GM19467 (cell line): ENCODE measurements around the gene HCK.

ENCODE experiments used
- ATAC-seq: cut with Tn5 transposase; IDR thresholded peaks from one replicate; pipeline ENCODE4 v1.9.1; 2021; ENCODE audit warnings: mild to moderate bottlenecking, moderate library complexity; ENCODE audit not compliant: unreplicated experiment

The HCK gene

GRCh38 chr20:32125506-32125905, 73.5 kb downstream of the HCK start:
- ATAC-seq, result no peak

- no peak for ATAC-seq
These were observed 74.9 kb downstream of the HCK start for GRCh38 chr20:32126919-32127318.

- no peak for ATAC-seq
These were observed 75.3 kb downstream of the HCK start for GRCh38 chr20:32127347-32127746.

DNA sequence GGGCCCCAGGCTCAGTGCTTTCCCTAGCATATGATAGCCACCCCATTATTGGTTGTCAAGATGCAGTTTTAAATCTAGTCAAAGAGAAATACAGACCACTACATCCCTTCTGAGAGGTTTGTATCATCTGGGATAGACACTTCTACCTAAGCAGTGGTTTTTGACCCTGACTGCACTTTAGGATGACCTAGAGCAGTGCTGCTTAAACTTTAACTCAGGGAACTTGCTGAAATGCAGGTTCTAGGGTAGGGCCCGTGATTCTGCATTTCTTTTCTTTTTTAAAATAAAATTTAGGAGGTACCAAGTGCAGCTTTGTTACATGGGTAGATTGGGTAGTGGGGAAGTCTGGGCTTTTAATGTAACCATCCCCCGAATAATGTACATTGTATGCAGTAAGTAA, 76.1 kb downstream of the HCK start:
- ATAC-seq, result no peak

DNA sequence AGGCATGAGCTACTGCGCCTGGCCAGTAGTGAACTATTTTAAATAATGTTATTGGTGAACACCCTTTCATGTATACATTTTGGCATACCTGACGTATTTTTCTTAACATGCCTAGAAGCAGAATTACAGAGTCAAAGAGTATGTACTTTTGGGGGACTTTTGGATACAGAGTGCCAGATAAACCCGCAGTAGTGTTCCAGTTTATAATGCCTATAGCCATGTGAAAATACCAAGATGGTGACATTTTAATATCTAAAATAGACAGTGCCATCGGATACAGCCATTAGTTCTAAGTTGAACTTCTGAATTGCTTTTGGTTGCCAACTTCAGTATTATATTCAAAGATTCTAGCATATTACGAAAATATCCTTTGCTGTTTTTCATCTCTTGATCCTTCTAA, 77.8 kb downstream of the HCK start:
- ATAC-seq, result no peak

GRCh38 chr20:32130352-32130751, 78.3 kb downstream of the HCK start:
- no peak for ATAC-seq

DNA sequence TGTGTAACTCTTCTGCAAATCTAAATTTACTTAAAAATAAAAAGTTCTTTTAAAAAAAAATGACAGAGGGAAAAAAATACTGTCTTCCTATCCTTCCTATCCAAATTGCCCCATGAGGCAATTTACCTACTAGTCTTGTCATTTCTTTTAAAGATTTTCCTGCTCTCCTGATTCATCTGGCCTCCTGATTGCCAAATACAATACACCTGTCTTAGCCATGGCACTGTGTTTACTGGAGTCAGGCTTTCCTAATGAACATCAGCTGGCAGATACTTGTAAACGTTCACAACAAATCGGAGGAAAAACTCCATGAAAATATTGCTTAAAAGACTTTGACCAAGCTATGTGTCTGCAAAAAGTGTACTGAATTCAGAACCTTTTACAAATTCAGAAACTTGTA, 78.9 kb downstream of the HCK start:
- ATAC-seq, result no peak

- peak; percentile 82 for ATAC-seq
These were observed 81.0 kb downstream of the HCK start for GRCh38 chr20:32132911-32133549.

DNA sequence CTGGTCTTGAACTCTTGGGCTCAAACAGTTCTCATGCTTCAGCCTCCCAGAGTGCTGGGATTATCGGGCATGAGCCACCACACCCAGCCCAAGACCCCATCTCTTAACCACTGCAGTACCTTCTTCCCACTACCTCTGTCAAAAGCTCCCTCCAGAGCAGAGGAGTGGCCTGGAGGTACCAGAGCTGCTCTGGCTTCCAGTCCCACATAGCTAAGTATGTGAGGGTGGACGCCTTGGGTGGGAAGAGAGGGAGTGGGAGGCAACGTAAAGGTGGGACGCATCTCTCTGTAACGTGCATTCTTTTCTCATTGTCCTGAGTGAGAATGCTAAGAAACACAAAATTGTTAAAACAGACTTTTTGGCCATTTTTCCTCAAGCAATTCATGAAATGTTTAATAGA, 82.0 kb downstream of the HCK start:
- ATAC-seq, result no peak

DNA sequence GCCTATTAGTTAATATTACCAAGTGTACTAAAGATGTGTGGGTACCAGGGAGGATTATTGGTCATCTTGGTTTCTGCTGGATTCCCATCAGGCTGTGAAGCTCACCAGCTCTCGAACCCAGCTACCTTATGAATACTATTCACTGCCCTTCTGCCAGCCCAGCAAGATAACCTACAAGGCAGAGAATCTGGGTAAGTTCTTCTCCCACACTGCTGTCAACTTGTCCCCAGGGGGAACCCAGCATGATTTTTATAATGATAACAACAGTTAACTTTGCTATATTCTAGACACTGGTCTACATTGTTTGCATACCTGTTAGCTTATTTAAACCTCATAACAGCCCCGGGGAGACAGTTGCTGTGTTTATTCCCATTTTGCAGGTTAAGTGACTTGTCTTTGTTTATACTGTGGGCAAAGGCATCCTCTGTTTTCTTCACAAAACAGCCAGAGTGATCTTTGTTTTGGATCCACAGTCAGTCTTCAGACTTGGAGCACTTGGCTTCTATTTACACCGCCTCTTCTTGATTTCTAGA, 84.0 kb downstream of the HCK start:
- ATAC-seq, result no peak

DNA sequence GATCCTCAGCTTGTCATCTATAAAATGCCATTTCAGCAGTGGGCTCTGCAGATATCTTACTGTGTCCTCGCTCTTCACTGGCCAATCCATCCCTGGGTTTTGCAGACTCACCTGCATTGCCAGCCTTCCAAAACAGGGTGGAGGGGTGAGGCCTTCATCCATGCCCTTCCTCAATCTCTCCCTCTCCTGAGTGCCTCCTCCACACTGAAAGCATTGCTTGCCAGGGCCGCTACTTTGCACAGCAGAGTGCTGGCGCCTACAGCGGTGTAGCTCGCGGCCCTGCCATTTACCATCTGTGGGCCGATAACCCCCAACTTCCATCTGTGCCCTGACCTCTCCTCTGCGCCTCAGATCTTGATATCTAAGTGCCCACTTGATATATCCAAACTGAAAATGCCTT, 86.9 kb downstream of the HCK start:
- no peak for ATAC-seq

DNA sequence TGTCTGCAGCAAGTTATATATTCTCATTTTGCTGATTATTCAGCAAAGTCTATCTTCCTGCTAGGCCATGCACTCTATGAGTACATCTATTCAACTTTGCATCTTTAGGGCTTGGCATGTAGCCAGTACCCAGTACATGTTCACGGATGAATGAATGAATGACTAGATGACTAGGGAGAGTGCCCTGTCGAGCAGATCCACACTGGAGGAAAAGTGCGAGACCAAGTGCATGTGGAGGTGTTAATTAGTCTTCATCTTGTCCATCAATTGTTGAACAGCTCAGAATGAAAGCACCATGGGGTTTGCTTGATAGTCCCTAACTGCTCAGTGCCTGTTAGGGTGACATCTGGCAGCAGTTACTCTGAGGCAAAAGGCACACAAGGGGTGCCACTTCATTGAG, 87.9 kb downstream of the HCK start:
- ATAC-seq, result no peak

- ATAC-seq, result no peak
These were observed 88.6 kb downstream of the HCK start for GRCh38 chr20:32140603-32141002.

DNA sequence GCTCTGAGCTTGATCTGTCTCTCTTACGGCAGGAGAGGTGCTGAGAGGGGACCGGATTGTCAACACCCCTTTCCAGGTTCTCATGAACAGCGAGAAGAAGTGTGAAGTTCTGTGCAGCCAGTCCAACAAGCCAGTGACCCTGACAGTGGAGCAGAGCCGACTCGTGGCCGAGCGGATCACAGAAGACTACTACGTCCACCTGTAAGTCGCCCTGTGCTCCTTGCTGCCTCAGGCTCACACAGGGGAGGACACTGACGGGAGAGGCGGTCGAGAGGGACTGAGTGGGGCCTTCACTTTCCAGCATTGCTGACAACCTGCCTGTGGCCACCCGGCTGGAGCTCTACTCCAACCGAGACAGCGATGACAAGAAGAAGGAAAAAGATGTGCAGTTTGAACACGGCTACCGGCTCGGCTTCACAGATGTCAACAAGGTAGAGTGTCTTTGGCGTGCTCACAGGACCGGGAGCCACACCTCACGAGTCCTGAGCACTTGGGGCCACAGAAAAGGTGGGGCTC, 89.5 kb downstream of the HCK start:
- no peak for ATAC-seq

GRCh38 chr20:32142088-32142487, 90.0 kb downstream of the HCK start:
- ATAC-seq, result no peak

- no peak for ATAC-seq
These were observed 90.9 kb downstream of the HCK start for GRCh38 chr20:32142991-32143390.

GRCh38 chr20:32144898-32145662, 93.0 kb downstream of the HCK start:
- ATAC-seq, result no peak

DNA sequence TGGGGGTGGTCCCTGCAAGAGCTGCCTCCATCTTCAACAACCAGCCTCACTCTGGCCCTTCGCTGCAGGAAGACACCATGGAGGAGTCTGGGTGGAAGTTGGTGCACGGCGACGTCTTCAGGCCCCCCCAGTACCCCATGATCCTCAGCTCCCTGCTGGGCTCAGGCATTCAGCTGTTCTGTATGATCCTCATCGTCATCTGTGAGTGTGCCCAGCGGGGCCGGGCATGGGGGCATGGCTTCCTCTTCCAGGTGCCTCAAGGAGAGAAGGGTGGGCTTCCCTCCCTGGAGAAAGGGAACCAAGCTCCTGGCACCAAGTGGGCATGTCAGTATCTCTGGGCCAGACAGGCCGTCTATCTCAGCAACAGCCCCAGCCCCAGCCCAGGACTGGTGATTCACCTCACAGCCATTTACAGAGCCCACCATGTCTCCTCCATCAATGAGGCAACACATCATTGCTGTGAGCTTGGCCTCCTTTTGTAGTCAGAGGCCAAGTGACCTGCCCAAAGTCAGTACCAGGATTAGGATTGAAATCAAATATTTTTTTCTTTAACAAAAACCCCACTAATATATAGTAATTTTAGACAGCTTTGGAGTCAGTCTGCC, 97.6 kb downstream of the HCK start:
- no peak for ATAC-seq

DNA sequence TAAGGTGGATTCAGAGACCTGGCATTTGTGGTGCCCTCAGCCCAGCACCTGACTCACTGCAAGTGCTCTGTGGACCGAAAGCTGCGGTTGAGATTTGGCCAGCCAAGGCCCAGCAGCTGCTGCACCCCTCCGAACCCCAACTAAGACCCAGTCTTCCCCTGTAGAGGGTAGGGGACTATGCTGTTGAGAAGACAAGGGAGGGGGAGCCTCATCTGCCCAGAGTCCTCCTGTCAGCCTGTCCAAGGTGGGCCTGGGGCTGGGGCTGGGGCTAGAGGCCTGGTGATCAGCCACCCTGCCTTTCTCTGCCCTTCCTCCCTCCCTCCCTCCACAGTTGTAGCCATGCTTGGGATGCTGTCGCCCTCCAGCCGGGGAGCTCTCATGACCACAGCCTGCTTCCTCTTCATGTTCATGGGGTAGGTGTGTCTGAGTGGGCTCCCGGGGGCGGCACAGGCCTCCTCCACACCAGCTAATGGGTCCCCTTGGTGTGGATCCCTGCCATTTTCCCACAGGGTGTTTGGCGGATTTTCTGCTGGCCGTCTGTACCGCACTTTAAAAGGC, 98.3 kb downstream of the HCK start:
- ATAC-seq, result no peak
